Activated CD4-positive, alpha-beta T cell treated with anti-CD3 and anti-CD28 coated beads for 24 hours (primary cell): Measurements from ENCODE around the gene NPIPA5.
"Not testable (repeated sequence)": the region's sequence is repeated elsewhere in the genome, so short reads cannot be mapped to it uniquely, and the experiment has no call there.

ENCODE experiments used
- DNase-seq, 2 donors: peaks; one replicate each; pipeline ENCODE4 v3.0.0-alpha.2; 2020; ENCODE audit warnings: low read depth in 2 of 2

The NPIPA5 gene

DNA sequence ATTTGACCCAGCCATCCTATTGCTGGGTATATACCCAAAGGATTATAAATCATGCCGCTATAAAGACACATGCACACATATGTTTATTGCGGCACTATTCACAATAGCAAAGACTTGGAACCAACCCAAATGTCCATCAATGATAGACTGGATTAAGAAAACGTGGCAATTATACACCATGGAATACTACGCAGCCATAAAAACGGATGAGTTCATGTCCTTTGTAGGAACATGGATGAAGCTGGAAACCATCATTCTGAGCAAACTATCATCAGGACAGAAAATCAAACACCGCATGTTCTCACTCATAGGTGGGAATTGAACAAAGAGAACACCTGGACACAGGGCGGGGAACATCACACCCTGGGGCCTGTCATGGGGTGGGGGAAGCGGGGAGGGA lies 14.9 kb upstream of the NPIPA5 start:
- DNase-seq = not testable (repeated sequence)

DNA sequence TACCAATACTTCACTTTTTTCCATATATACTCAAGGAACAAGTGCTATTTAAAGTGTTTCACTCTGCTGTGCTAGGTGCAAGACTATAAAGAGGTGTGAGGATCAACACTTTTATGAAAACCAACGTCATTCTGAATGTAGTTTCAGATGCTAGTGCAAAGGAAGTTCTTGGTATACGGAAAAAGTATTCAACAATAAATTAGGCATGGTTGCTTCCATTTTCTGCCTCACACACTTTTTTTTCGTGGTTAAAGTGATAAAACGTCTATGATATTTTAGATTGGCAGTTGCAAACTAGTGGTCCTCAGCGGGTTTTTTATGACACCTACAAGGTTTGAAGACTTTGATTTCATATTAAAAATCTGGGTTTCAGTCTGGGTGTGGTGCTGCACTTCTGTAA lies 11.8 kb upstream of the NPIPA5 start:
- DNase-seq = not testable (repeated sequence)

DNA sequence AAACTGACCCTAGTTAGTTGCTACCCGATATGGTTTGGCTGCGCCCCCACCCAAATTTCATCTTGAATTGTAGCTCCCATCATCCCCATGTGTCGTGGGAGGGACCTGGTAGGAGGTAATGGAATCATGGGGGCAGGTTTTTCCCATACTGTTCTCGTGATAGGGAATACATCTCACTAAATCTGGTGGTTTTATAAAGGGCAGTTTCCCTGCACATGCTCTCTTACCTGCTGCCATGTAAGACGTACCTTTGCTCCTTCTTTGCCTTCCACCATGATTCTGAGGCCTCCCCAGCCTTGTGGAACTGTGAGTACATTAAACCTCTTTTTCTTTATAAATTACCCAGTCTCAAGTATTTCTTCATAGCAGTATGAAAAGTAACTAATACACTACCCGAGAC lies 10.0 kb upstream of the NPIPA5 start:
- DNase-seq = not testable (repeated sequence)

DNA sequence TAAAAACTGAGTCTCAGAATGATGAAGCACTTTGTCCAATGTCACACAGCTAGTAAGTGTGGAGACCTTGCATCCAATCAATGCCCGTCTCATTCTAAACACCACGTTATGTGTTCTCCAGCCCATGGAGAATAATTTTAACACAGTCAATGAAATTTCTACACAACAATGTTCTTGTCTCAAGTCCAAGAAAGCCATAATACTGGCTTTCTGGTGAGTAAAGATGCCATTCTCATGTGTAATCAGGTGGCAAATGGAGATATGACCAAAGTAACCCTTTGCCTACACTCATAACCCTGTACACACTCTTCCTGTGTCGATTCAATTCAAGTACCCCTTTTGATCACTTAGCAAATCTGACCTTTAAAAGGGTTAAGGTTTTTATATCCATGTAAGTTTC lies 4.7 kb upstream of the NPIPA5 start:
- DNase-seq = not testable (repeated sequence)

DNA sequence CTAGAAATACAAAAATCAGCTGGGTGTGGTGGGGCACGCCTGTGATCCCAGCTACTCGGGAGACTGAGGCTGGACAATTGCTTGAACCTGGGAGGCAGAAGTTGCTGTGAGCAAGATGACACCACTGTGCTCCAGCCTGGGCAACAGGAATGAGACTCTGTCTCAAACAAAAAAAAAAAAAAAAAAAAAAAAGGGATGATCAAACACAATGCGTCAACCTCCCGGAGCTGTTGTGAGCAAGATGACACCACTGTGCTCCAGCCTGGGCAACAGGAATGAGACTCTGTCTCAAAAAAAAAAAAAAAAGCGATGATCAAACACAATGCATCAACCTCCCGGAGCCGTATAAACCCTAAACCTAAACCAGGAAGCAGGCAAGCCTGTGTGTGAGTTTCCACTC lies 20.6 kb downstream of the NPIPA5 start:
- DNase-seq = not testable (repeated sequence)

DNA sequence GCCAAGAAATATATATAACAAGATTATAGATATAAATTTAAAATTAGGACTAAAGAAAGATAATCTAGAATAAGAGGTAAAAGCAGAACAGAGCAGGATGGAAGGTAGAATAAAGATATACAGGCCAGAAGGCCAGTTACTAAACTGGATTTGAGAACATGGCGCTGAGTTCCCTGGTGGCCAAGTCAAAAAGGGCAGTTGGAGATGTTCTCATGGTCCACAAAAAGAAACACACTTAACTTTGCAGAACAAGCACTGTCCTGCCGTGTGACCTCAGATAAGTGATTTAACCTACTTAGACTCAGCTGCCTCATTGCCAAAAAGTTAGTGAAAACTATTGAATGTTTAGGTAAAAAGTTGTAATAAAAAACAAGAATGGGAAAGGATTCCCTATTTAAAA lies 23.2 kb downstream of the NPIPA5 start:
- DNase-seq = not testable (repeated sequence)

DNA sequence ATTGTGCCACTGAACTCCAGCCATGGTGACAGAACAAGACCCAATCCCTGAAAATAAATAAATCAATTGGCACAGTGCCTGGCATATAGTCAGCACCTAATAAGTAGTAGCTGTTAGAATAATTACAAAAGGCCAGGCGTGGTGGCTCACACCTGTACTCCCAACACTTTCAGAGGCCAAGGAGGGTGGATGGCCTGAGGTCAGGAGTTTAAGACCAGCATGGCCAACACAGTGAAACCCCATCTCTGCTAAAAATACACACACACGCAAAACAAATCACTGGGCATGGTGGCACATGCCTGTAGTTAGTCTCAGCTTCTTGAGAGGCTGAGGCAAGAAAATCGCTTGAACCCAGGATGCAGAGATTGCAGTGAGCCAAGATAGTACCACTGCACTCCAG lies 25.2 kb downstream of the NPIPA5 start:
- DNase-seq = not testable (repeated sequence)

DNA sequence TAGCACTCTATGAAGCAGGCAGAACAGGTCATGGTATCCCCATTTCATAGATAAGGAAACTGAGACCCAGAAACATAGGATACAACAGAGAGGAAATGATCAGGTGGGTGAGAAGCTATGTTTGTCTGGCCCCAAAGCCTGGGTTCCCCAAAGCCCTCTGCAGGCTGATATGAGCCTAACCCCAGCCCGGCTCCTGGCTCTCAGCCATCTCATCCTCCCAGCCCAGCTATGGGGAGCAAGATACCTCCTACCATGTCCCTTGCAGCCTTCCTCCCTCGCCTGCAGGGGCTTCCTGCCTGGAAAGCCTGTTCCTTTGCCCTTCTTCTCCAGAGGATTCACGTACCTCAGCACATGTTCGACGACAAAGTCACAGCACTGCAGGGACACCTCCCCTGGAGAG lies 26.3 kb downstream of the NPIPA5 start:
- not testable (repeated sequence) for DNase-seq

DNA sequence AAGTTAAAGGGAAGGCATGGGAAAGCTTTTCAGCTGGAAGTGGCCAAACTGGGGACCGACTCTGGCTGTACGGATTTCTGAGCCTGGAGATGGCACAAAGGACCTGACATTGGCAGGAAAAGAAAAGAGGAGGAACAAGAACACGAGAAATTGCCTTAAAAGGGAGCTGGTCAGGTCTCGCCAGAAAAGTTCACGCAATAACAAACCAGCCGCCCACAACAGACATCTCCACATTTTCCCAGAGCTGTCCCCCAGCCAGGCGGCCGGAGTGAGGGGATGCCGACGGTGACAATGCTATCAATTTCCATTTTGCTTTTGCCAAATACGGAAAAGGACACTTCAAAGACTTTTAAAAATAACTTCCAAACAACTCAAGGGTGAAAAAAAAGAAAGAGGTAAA lies 26.8 kb downstream of the NPIPA5 start:
- not testable (repeated sequence) for DNase-seq

DNA sequence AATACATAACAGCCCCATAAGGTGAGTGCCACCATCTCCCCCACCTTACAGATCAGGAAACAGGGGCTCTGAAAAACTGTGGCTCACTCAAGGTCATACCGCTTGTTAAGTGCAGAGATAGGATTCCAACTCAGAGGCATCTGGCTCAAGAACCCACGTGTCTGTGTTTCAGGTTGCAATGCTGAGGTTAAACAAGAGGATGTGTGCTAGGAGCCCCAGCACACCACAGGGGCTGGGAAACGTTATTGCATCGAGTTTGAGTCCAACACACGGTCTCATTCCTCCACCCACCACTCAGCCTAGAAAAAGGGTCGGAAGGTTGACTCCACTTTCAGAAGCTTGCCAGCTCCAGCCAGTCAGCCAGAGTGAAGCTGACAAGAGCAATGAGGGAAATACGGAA lies 29.4 kb downstream of the NPIPA5 start:
- DNase-seq = not testable (repeated sequence)

DNA sequence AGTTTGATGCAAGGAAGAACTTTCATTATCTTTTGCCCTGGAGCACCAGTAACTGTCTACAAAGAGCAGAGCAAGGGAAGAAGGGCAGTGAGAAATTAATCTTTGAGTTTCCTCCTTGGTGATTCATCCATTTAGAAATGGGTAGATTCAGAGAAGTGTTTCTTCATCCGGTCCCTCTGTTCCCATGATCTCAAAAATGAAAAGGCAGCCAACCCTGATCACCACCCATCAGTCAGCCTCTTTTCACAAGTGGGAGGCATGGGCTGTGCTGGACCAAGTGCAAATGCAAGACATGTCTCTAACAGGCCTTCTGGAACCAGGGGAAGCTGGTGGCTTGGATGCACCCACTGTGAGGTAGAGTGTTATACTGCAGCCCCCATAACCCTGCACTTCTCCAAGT lies 35.8 kb downstream of the NPIPA5 start:
- DNase-seq = not testable (repeated sequence)

DNA sequence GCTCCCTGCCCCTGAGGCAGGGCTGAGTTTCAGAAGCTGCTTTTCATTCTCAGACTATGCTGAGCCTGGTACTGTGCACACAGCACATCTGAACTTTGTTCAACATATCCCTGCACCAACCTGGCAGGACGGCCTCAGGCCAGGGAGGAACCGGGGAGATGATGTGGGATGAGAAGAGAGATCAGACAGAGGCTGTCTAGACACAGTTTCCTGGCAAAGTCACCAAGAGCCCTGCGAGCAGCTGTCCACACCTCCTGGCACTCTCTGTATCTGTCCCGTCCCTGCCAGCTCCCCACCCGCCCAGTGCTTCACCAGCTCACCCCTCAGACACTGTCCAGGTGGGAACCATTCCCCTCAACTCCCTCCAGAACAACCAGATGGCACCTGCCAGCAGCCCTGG lies 39.1 kb downstream of the NPIPA5 start:
- DNase-seq = not testable (repeated sequence)

DNA sequence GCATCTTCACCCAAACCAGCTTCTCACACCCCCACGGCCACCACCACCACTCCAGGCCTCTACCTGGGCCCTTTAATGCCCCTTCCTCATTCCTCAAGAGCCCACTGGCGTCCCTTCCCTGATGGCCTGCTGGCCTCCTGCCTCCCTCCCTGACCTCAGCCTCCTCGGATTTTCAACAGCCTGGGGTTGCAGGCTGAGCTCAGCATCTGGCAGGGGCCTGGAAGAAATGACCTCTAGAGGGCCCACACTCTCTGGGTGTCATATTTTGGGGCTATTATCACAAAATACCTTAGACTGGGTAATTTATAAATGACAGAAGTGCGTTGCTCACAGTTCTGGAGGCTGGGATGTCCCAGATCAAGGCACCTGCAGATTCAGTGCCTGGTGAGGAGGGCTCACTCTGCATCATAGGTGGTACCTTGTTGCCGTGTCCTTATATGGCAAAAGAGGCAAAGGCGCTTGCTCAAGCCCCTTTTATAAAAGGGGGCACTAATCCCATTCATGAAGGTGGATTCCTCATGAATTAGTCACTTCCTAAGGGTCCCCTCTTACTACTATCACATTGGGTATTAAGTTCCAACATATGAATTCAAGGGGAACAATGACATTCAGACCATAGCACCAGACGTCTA lies 40.0 kb downstream of the NPIPA5 start:
- not testable (repeated sequence) for DNase-seq

DNA sequence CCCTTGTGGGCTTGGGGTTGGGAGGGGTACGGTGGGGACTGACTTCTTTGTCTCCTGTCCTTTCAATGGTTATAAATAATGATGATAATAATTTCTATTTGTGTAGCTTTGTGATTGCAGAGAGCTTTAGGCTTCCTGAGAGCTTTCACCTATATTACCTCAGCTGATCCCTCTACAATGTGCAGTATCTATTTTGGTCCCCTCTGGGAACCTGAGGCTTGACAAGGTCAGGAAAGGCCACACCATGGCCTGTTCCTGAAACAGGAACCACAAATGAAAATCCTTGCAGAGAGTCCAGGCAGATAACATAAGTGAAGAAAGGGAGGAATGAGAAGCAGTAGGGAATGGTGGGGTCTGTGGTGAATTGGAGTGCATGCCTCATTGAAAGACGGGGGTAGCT lies 42.5 kb downstream of the NPIPA5 start:
- DNase-seq = not testable (repeated sequence)

DNA sequence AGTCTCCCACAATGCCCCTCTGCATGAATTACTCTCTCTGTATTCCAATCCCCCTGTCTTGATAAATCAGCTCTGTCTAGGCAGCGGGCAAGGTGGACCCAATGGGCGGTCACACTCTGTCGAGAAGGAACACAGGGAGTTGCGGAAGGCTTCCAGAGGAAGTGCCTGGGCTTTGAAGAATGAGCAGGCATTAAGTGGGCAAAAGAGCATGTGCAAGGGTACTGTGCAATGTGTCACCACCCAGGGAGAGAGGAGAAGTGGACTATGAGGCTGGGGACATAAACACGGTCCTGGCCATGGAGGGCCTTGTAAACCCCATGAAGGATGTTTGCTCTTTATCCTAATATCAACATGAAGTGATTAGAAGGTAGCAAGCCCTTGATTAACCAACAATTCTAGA lies 44.1 kb downstream of the NPIPA5 start:
- not testable (repeated sequence) for DNase-seq

DNA sequence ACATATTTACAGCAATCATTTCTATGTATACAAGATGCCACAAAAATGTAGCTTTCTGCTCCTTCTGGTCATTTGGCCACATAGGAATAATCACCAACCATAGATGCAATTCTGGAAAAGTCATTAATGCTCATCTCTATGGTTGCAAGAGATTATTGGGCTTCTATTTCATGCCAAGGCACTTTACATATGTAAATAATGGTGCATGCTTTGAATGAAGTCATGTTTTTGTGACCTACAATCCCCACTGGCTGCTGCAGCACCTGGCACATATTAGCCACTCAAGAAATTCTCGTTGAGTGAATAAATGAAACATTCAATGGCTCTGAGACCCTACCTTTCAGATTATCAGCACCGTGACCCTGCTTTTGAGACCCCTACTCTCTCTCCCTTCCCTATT lies 47.1 kb downstream of the NPIPA5 start:
- not testable (repeated sequence) for DNase-seq

DNA sequence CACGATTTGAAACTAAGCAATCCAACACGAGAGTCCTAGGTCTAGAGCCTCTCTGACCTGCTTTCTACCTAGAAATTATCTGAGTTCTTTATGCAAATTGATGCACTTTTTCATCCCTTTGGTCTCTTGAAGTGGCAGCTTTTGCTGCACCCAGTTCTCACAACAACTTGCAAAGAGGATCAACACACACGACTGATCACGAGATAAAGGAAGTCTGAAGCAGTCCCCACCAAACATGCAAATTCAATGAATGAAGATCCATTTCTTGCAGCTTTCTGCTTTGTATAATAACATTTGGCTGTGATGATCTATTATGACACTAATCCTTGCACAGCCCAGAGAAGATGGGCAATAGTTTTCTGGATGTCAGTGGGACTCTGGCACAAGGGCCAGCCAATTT lies 53.1 kb downstream of the NPIPA5 start:
- not testable (repeated sequence) for DNase-seq

DNA sequence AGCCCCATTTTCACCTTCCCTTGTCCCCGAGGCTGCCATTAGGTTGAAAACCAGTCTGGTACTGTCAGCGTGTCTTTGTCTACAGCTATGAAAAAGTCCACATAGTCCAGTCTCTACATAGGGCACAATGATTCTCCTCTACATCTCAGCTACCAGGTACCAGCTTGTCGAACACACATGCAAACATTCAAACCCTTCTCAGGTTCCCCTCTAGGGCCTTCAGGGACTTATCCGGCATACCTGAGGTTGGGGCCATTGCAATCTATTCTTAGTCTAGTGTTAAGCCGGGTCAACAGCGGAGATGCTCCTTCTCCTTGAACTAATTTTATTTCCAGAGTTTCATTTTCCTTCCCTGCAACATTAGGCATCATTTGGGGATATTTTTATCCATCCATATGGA lies 54.7 kb downstream of the NPIPA5 start:
- DNase-seq = not testable (repeated sequence)

DNA sequence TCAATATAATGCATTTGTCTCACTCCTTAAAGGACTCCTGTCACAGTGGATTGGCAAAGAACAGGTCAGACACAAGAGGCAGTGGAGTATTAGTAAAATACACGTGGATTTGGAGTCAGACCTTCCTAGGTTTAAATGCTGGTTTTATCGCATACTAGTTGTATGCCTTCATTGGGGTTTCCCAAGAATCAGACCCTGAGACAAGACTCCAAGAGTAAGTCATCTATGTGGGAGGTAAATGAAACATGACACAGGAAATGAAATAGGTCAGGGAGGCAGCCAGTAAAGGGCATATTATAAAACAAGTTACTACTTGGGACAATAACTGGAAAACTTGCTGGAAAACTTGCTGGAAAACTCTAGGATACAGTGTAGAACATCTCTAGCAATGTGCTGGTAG lies 56.9 kb downstream of the NPIPA5 start:
- not testable (repeated sequence) for DNase-seq

DNA sequence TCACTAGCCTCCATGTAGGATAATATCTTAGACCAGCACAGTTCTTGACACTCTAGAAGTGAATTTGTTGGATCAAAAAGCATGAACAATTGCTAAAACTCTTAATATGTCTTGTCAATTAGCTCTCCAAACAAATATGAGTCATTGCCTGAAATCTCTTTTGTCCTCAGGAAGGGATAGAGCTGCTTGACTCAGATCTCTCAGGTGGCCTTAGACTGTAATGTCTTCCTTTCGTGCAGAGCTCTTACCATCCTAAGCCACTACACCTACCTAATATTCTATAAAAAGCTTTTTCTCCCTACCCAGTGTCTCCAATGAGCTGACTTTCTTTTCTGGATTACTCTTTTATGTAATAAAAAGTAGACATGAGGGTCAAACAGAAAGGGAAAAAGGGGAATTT lies 63.5 kb downstream of the NPIPA5 start:
- not testable (repeated sequence) for DNase-seq
